Neuronal stem cell (in vitro differentiated cells): Measurements from ENCODE around the gene KIRREL2. TPM values are rescaled to one million over a fixed set of nuclear protein-coding genes. Genes with fewer than 3 reads are reported as not detected.

Experiments
- DNase-seq: peaks from one replicate; pipeline ENCODE4 v3.0.0-alpha.2; 2013; ENCODE audit warnings: low spot score
- H2AFZ ChIP-seq: one replicate; pipeline ENCODE4 v1.6.1; 2013; ENCODE audit warnings: mild to moderate bottlenecking, low read length, inconsistent platforms
- H2AK5ac ChIP-seq: 2 replicates; pipeline ENCODE4 v1.6.1; 2013; ENCODE audit warnings: low read depth, mild to moderate bottlenecking, inconsistent platforms, low read length, moderate library complexity, mixed read lengths
- H2BK120ac ChIP-seq: 2 replicates; pipeline ENCODE4 v1.6.1; 2013; ENCODE audit warnings: low read depth, mild to moderate bottlenecking, inconsistent platforms, low read length, moderate library complexity, mixed read lengths
- H2BK12ac ChIP-seq: one replicate; pipeline ENCODE4 v1.6.1; 2013; ENCODE audit warnings: low read length, inconsistent platforms
- H2BK15ac ChIP-seq: 2 replicates; pipeline ENCODE4 v1.6.1; 2013; ENCODE audit warnings: mild to moderate bottlenecking, low read length, inconsistent platforms, mixed read lengths
- H2BK5ac ChIP-seq: one replicate; pipeline ENCODE4 v1.6.1; 2013; ENCODE audit warnings: inconsistent platforms, mild to moderate bottlenecking, low read length, moderate library complexity
- H3K14ac ChIP-seq: one replicate; pipeline ENCODE4 v1.6.1; 2013; ENCODE audit warnings: low read length, inconsistent platforms
- H3K18ac ChIP-seq: 2 replicates; pipeline ENCODE4 v1.6.1; 2013; ENCODE audit warnings: low read length, inconsistent platforms
- H3K23ac ChIP-seq: 2 replicates; pipeline ENCODE4 v1.6.1; 2013; ENCODE audit warnings: low read depth, mild to moderate bottlenecking, mixed read lengths, low read length, inconsistent platforms; ENCODE audit not compliant: poor library complexity
- H3K27ac ChIP-seq: replicated peaks from 3 replicates; pipeline ENCODE4 v1.5.1; 2013; ENCODE audit warnings: low read length, inconsistent platforms
- H3K27me3 ChIP-seq, 3 experiments: 2 replicates each; pipeline ENCODE4 v1.6.1; 2013; ENCODE audit warnings: low read length in 3 of 3, mild to moderate bottlenecking in 2 of 3, inconsistent platforms in 1 of 3, low read depth in 1 of 3, mixed read lengths in 1 of 3, moderate library complexity in 1 of 3; ENCODE audit not compliant: control insufficient read depth in 3 of 3, insufficient read depth in 3 of 3
- H3K36me3 ChIP-seq, 2 donors: replicated peaks in 1 of 2; 2 replicates each; pipeline ENCODE4 v1.6.1; 2013; ENCODE audit warnings: low read length in 2 of 2; ENCODE audit not compliant: control insufficient read depth in 2 of 2, insufficient read depth in 2 of 2
- H3K4ac ChIP-seq: 2 replicates; pipeline ENCODE4 v1.6.1; 2013; ENCODE audit warnings: inconsistent platforms, mild to moderate bottlenecking, low read length, moderate library complexity
- H3K4me1 ChIP-seq, 2 donors: 1 replicate in 1 of 2; 2 replicates in 1 of 2; pipeline ENCODE4 v1.6.1; 2013; ENCODE audit warnings: low read length in 2 of 2, low read depth in 1 of 2; ENCODE audit not compliant: control insufficient read depth in 2 of 2, insufficient read depth in 1 of 2
- H3K4me2 ChIP-seq: one replicate; pipeline ENCODE4 v1.6.1; 2013; ENCODE audit warnings: mild to moderate bottlenecking, low read length, inconsistent platforms; ENCODE audit not compliant: insufficient read depth, poor library complexity, severe bottlenecking
- H3K4me3 ChIP-seq, 2 donors: 2 replicates each; pipeline ENCODE4 v1.5.1; 2013; ENCODE audit warnings: low read length in 2 of 2, mild to moderate bottlenecking in 2 of 2, inconsistent platforms in 1 of 2, moderate library complexity in 1 of 2
- H3K79me1 ChIP-seq: one replicate; pipeline ENCODE4 v1.6.1; 2013; ENCODE audit warnings: low read depth, mild to moderate bottlenecking, inconsistent platforms, low read length, moderate library complexity
- H3K9ac ChIP-seq: one replicate; pipeline ENCODE4 v1.6.1; 2013; ENCODE audit warnings: mild to moderate bottlenecking, low read depth, low read length, inconsistent platforms; ENCODE audit not compliant: poor library complexity
- H3K9me3 ChIP-seq, 2 donors: replicated peaks in 1 of 2; 2 replicates each; pipeline versions ENCODE3 to v1.6.1; 2013; ENCODE audit warnings: low read length in 2 of 2, mild to moderate bottlenecking in 2 of 2, inconsistent platforms in 1 of 2, low read depth in 1 of 2, mixed read lengths in 1 of 2, moderate library complexity in 1 of 2; ENCODE audit not compliant: control insufficient read depth in 2 of 2, insufficient read depth in 1 of 2
- H4K8ac ChIP-seq: one replicate; pipeline ENCODE4 v1.6.1; 2013; ENCODE audit warnings: low read depth, mild to moderate bottlenecking, inconsistent platforms, low read length, moderate library complexity
- H4K91ac ChIP-seq: one replicate; pipeline ENCODE4 v1.6.1; 2013; ENCODE audit warnings: low read length, low read depth, mild to moderate bottlenecking, inconsistent platforms; ENCODE audit not compliant: poor library complexity
- WGBS, 2 donors: extraction: QIAGEN DNeasy Blood & Tissue Kit; methylation state at CpG; one replicate each; pipeline ENCODE4 v1.1.7; 2013; ENCODE audit warnings: missing lambda C conversion rate in 2 of 2, mixed read lengths in 1 of 2; ENCODE audit not compliant: insufficient read length in 2 of 2, insufficient replicate concordance in 1 of 2; ENCODE audit errors: extremely low coverage in 2 of 2; 5-methylcytosine and 5-hydroxymethylcytosine counted together
- small RNA-seq: library from polyadenylated mRNA; stranded (forward); fragments of <200 nt; extraction: miRNeasy Mini kit (QIAGEN cat#:217004); gene quantifications from one replicate; pipeline ENCODE3, GENCODE V24; 2013; ENCODE audit not compliant: insufficient read depth

KIRREL2 gene

DNA sequence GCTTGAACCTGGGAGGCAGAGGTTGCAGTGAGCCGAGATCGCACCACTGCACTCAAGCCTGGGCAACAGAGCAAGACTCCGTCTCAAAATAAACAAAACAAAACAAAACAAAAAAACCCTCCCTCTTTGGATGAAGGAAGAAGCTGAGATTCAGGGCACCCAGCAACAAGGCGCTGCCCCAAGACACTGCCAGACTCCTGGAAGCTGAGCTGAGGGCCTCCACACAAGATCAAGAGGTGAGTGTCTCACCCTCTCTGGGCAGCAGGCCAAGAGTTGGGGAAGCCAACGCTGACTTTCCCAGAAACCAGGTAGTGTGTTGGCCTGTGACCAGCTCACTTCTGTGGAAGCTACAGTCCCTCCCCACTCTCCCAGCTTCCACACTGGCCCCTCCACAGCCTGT is 55.1 kb downstream of the KIRREL2 start:
- Histone ChIP-seq H3K23ac (no peak overlapping the region), H3K4ac (no peak overlapping the region), H3K9ac (no peak overlapping the region), H4K8ac (no peak overlapping the region), H2AK5ac (no peak overlapping the region), H2BK5ac (no peak overlapping the region), H3K18ac (no peak overlapping the region), H2BK12ac (no peak overlapping the region), H3K14ac (no peak overlapping the region), H4K91ac (no peak overlapping the region), H3K4me2 (no peak overlapping the region), H2BK120ac (no peak overlapping the region), H3K27me3 (peaks cover 0 to 3% (median 0%) of the 10 kb centered on the region in 3 experiments), H3K79me1 (no peaks in the 10 kb centered on the region), H2BK15ac (no peak overlapping the region), H2AFZ (no peak overlapping the region), H3K4me3 (no peak overlapping the region), H3K27ac (no peak overlapping the region), H3K9me3 (no peaks in the 10 kb centered on the region), H3K4me1 (peaks cover 5 to 12% of the 10 kb centered on the region in 2 donors), H3K36me3 (no peaks in the 10 kb centered on the region)
- no peak for DNase-seq
- WGBS, 2 donors: no CpG with 5 or more reads among the region's 5 CpGs

GRCh38 chr19:35913589-35913988 is 56.9 kb downstream of the KIRREL2 start:
- Histone ChIP-seq H3K27me3 (peaks cover 0 to 1% (median 0%) of the 10 kb centered on the region in 3 experiments), H2BK5ac (no peak overlapping the region), H3K18ac (no peak overlapping the region), H2AFZ (no peak overlapping the region), H2AK5ac (no peak overlapping the region), H3K27ac (no peak overlapping the region), H3K4me2 (no peak overlapping the region), H3K9ac (no peak overlapping the region), H3K4ac (no peak overlapping the region), H3K79me1 (no peaks in the 10 kb centered on the region), H2BK120ac (no peak overlapping the region), H3K9me3 (no peaks in the 10 kb centered on the region), H2BK12ac (no peak overlapping the region), H4K91ac (no peak overlapping the region), H3K36me3 (no peaks in the 10 kb centered on the region), H3K14ac (no peak overlapping the region), H3K4me1 (peaks cover 0 to 2% of the 10 kb centered on the region in 2 donors), H2BK15ac (no peak overlapping the region), H3K4me3 (no peak overlapping the region), H3K23ac (no peak overlapping the region), H4K8ac (no peak overlapping the region)
- WGBS, 2 donors: no CpG with 5 or more reads among the region's 7 CpGs
- no peak for DNase-seq

DNA sequence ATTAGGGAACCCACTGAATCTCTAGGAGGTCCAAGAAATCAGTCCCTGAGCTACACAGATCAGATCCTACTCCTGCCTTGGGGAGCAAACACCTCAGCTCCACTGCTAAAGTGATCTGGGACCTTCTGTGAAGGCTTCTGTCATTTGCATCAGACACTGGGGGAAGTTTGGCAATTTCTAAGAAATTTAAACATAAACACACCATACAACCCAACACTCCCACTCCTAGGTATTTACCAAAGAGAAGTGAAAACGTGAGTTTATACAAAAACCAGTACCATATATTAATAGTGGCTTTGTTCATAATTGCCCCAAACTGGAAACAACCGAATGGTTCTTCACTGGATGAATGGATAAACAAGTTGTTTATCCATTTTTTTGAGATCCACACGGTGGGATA is 58.7 kb downstream of the KIRREL2 start:
- no peak overlapping the region for H3K4ac ChIP-seq
- H4K8ac ChIP-seq: no peak overlapping the region
- H3K4me2 ChIP-seq: no peak overlapping the region
- H3K9ac ChIP-seq: no peak overlapping the region
- no peaks in the 10 kb centered on the region for H3K4me1 ChIP-seq
- H2BK12ac ChIP-seq: no peak overlapping the region
- H3K23ac ChIP-seq: no peak overlapping the region
- no peak overlapping the region for H3K18ac ChIP-seq
- no CpG with 5 or more reads among the region's 3 CpGs for WGBS, 2 donors
- H2AK5ac ChIP-seq: no peak overlapping the region
- H3K27ac ChIP-seq: no peak overlapping the region
- no peak overlapping the region for H3K4me3 ChIP-seq
- H2BK15ac ChIP-seq: no peak overlapping the region
- H4K91ac ChIP-seq: no peak overlapping the region
- H3K14ac ChIP-seq: no peak overlapping the region
- no peak overlapping the region for H2BK120ac ChIP-seq
- no peak overlapping the region for H2BK5ac ChIP-seq
- H3K27me3 ChIP-seq: peaks cover 0 to 5% (median 1%) of the 10 kb centered on the region in 3 experiments
- no peaks in the 10 kb centered on the region for H3K36me3 ChIP-seq
- peaks cover 0 to 2% of the 10 kb centered on the region in 2 donors for H3K9me3 ChIP-seq
- H2AFZ ChIP-seq: no peak overlapping the region
- no peaks in the 10 kb centered on the region for H3K79me1 ChIP-seq
- no peak for DNase-seq

Small RNA genes within 50 kb of the gene (small RNA-seq; reads per million reads assigned to genes)
- gene RN7SL402P: not detected
